Activated T-cell treated with anti-CD3 and anti-CD28 coated beads for 4 hours (primary cell): ENCODE measurements around the gene TMEM179.

Source experiments
- DNase-seq: peaks from one replicate; pipeline ENCODE4 v3.0.0-alpha.2; 2020

The TMEM179 gene

GRCh38 chr14:104598039-104598909, 6.3 kb downstream of the TMEM179 start:
- no peak for DNase-seq

GRCh38 chr14:104597576-104597975, 7.0 kb downstream of the TMEM179 start:
- no peak for DNase-seq

GRCh38 chr14:104596927-104597351, 7.6 kb downstream of the TMEM179 start:
- DNase-seq = no peak

GRCh38 chr14:104596451-104596918, 8.1 kb downstream of the TMEM179 start:
- DNase-seq = no peak

- DNase-seq = no peak
Measured at GRCh38 chr14:104595911-104596450, 8.6 kb downstream of the TMEM179 start.

GRCh38 chr14:104595116-104595675, 9.4 kb downstream of the TMEM179 start:
- DNase-seq = no peak

- no peak for DNase-seq
Measured at GRCh38 chr14:104594310-104595046, 10.1 kb downstream of the TMEM179 start.

- DNase-seq = no peak
Measured at GRCh38 chr14:104593710-104594136, 10.8 kb downstream of the TMEM179 start.

GRCh38 chr14:104593241-104593701, 11.3 kb downstream of the TMEM179 start:
- no peak for DNase-seq

GRCh38 chr14:104592785-104593184, 11.8 kb downstream of the TMEM179 start:
- DNase-seq = no peak

GRCh38 chr14:104592292-104592672, 12.3 kb downstream of the TMEM179 start:
- no peak for DNase-seq

- no peak for DNase-seq
Measured at GRCh38 chr14:104591506-104592291, 12.9 kb downstream of the TMEM179 start.

- DNase-seq = no peak
Measured at GRCh38 chr14:104591031-104591430, 13.5 kb downstream of the TMEM179 start.

- no peak for DNase-seq
Measured at GRCh38 chr14:104590240-104590965, 14.2 kb downstream of the TMEM179 start.

GRCh38 chr14:104589338-104590195, 15.0 kb downstream of the TMEM179 start:
- no peak for DNase-seq

GRCh38 chr14:104588066-104588857, 16.3 kb downstream of the TMEM179 start:
- no peak for DNase-seq

- no peak for DNase-seq
Measured at GRCh38 chr14:104587641-104588040, 16.9 kb downstream of the TMEM179 start.

- no peak for DNase-seq
Measured at GRCh38 chr14:104586832-104587620, 17.5 kb downstream of the TMEM179 start.
